GM12892 (cell line): ENCODE results near the gene EEF1B2.

ENCODE experiments used
- POLR2A ChIP-seq: IDR thresholded peaks from 2 replicates; pipeline ENCODE4 v1.6.1; 2011; ENCODE audit warnings: low read depth, low read length, control low read depth
- POLR2AphosphoS5 ChIP-seq: IDR thresholded peaks from 2 replicates; pipeline ENCODE4 v1.6.1; 2011; ENCODE audit warnings: low read depth, low read length, control low read depth
- TAF1 ChIP-seq: IDR thresholded peaks from 2 replicates; pipeline ENCODE4 v1.6.1; 2011; ENCODE audit warnings: low read depth, mild to moderate bottlenecking, control low read depth, low read length, borderline replicate concordance

DNA sequence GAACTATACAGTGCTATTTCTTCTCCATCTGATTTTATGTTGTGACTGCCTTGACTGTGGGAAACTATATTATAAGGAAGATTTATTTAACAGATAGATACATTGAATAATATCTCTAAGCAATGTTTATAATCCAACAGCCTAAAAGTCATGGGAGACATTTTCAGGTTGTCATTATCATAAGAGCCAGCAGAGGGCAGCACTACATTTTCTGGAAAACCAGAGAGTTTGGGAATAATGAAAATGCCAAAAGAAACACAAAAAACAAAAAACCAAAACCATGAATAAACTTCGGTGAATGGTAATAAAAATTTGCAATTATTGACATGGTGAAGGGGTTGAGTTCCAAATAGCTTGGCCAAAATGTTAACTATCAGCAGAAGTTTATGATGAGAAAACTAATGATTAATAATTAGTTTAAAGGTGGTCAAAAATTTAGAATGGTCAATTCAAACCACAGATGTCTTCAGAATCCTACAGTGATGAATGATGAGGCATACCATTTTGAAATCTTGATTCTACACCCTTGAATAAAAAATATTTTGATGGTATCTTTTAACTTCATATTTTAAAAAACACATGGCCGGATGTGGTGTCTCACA, 4.7 kb downstream of the EEF1B2 start:
- TF ChIP-seq POLR2A = no peak
- no peak for TF ChIP-seq POLR2AphosphoS5
- no peak for TF ChIP-seq TAF1
